Measurements from ENCODE around the gene CYB5D1.

CYB5D1 gene

DNA sequence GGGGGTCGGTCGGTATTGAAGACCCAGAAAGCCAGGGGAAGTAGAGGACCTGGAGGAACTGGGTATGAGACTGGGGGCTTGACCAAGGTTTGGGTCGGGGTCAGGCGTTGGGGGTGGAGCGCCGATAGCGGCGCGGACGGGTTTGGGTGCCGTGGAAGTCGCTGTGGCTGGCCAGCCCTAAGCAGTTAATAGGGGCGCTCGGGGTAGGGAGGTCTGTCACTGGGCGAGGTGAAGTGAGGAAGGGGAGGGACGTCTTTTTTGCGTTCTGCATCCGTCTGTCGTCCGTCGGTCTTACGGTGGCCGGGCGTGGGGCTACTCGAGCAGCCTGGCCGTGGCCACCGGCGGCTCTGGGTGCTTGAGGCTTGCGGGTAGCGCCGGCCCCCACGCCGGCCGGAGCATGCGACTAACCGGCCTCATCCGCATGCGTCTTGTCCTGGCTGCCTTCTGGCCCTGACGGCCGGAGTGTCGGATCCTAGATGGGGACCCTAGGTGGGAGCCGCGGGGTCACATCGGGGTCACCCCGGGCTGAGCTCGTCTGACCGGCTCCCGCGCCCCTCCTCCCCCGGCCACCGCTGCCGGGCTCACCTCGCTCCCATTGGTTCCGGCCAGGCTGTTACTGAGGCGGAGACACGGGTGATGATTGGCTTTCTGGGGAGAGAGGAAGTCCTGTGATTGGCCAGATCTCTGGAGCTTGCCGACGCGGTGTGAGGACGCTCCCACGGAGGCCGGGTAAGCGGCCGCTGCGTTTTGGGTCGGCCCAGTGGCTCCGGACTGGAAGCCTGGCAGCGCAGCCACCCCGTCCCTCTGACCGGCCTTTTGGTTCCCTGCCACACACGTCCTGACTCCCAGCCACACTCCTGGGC lies 13.3 kb upstream of the CYB5D1 start:
- H3K9ac ChIP-seq (ENCODE audit: low read depth, low read length) = peak overlapping the region; percentile 60
- no peaks in the 10 kb centered on the region for H3K9me3 ChIP-seq (ENCODE audit: insufficient read depth, low read length, severe bottlenecking)
- peaks cover 28% of the 10 kb centered on the region for H3K27me3 ChIP-seq (ENCODE audit: insufficient read depth, low read length, poor library complexity)
- peak; percentile 85 for DNase-seq
- peaks cover 52% of the 10 kb centered on the region for H3K4me1 ChIP-seq (ENCODE audit: insufficient read depth, low read length)
- H3K4me2 ChIP-seq (ENCODE audit: insufficient read depth, low read length) = peak overlapping the region; percentile 95
- TF ChIP-seq CTCF (IDR thresholded peaks at IDR 0.05; ENCODE audit: borderline replicate concordance, extremely low read depth, low read length, poor library complexity, severe bottlenecking) = no peak
- no peak for TF ChIP-seq EZH2 (IDR thresholded peaks at IDR 0.05; ENCODE audit: borderline replicate concordance, low read depth, low read length, severe bottlenecking)
- peak overlapping the region; percentile 71; the same call in 1 of the 2 replicates for H2AFZ ChIP-seq (ENCODE audit: low read depth, low read length)
- ATAC-seq (ENCODE audit: insufficient read depth, low read depth) = peak; percentile 81
- H3K4me3 ChIP-seq (ENCODE audit: low read depth in 1 of 2, low read length in 2 of 2) = peak overlapping the region; percentile 81 to 91; a peak in 3 of 4 replicates
- peaks cover 24% of the 10 kb centered on the region for H4K20me1 ChIP-seq (ENCODE audit: insufficient read depth, low read length)
- peaks cover 18% of the 10 kb centered on the region; the same call in 1 of the 2 replicates for H3K36me3 ChIP-seq (ENCODE audit: insufficient read depth, low read length)
- H3K79me2 ChIP-seq (ENCODE audit: insufficient read depth, low read length) = no peaks in the 10 kb centered on the region; the same call in 1 of the 2 replicates
- peak overlapping the region; percentile 45 for H3K27ac ChIP-seq (ENCODE audit: low read length)

DNA sequence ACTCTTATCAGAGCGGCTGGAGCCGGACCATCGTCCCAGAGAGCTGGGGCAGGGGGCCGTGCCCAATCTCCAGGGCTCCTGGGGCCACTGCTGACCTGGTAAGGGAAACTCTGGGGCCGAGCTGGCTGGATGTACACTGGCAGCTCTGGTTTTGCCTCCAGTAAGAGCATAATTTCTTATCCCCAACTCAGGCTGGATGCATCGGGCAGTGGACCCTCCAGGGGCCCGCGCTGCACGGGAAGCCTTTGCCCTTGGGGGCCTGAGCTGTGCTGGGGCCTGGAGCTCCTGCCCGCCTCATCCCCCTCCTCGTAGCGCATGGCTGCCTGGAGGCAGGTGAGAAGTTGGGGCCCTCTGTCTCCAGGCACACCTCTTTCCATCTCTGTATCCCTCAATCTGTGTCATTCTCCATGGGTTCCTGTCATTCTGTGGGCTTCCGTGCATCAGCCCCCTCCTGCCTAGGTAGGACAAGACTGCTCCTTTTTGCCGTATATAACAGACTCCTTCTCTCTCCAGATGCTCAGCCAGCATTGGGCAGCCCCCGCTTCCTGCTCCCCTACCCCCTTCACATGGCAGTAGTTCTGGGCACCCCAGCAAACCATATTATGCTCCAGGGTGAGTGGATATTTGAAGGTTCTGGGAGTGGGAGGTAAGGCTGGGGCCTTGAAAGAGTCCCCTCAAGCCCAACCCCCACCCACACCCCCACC lies 12.3 kb upstream of the CYB5D1 start:
- peaks cover 28% of the 10 kb centered on the region for H4K20me1 ChIP-seq (ENCODE audit: insufficient read depth, low read length)
- TF ChIP-seq EZH2 (IDR thresholded peaks at IDR 0.05; ENCODE audit: borderline replicate concordance, low read depth, low read length, severe bottlenecking) = no peak
- no peak for TF ChIP-seq CTCF (IDR thresholded peaks at IDR 0.05; ENCODE audit: borderline replicate concordance, extremely low read depth, low read length, poor library complexity, severe bottlenecking)
- H3K9me3 ChIP-seq (ENCODE audit: insufficient read depth, low read length, severe bottlenecking) = no peaks in the 10 kb centered on the region
- H3K79me2 ChIP-seq (ENCODE audit: insufficient read depth, low read length) = no peaks in the 10 kb centered on the region; the same call in 1 of the 2 replicates
- peak overlapping the region; percentile 60 for H3K9ac ChIP-seq (ENCODE audit: low read depth, low read length)
- 0 out of 2 replicates have a peak overlapping the region, but pooled peaks have one; percentile 19 for H3K27ac ChIP-seq (ENCODE audit: low read length)
- peak overlapping the region; percentile 95 for H3K4me2 ChIP-seq (ENCODE audit: insufficient read depth, low read length)
- H3K36me3 ChIP-seq (ENCODE audit: insufficient read depth, low read length) = peaks cover 24% of the 10 kb centered on the region; the same call in 1 of the 2 replicates
- ATAC-seq (ENCODE audit: insufficient read depth, low read depth) (no peak), DNase-seq (no peak)
- peak overlapping the region; percentile 71; the same call in 1 of the 2 replicates for H2AFZ ChIP-seq (ENCODE audit: low read depth, low read length)
- H3K4me1 ChIP-seq (ENCODE audit: insufficient read depth, low read length) = peaks cover 51% of the 10 kb centered on the region
- peaks cover 25% of the 10 kb centered on the region for H3K27me3 ChIP-seq (ENCODE audit: insufficient read depth, low read length, poor library complexity)
- H3K4me3 ChIP-seq (ENCODE audit: low read depth in 1 of 2, low read length in 2 of 2) = peak overlapping the region; percentile 81 to 91; a peak in 3 of 4 replicates

- no peak for ATAC-seq (ENCODE audit: insufficient read depth, low read depth)
- Histone ChIP-seq H3K9ac (ENCODE audit: low read depth, low read length) (no peak overlapping the region), H3K27ac (ENCODE audit: low read length) (no peak overlapping the region), H2AFZ (ENCODE audit: low read depth, low read length) (no peak overlapping the region), H3K9me3 (ENCODE audit: insufficient read depth, low read length, severe bottlenecking) (no peaks in the 10 kb centered on the region), H4K20me1 (ENCODE audit: insufficient read depth, low read length) (peaks cover 22% of the 10 kb centered on the region), H3K79me2 (ENCODE audit: insufficient read depth, low read length) (no peaks in the 10 kb centered on the region; the same call in 1 of the 2 replicates), H3K4me3 (ENCODE audit: low read depth in 1 of 2, low read length in 2 of 2) (no peak overlapping the region), H3K36me3 (ENCODE audit: insufficient read depth, low read length) (peaks cover 28% of the 10 kb centered on the region; the same call in 1 of the 2 replicates), H3K4me1 (ENCODE audit: insufficient read depth, low read length) (peaks cover 49% of the 10 kb centered on the region), H3K4me2 (ENCODE audit: insufficient read depth, low read length) (no peak overlapping the region), H3K27me3 (ENCODE audit: insufficient read depth, low read length, poor library complexity) (peaks cover 18% of the 10 kb centered on the region)
- TF ChIP-seq EZH2 (IDR thresholded peaks at IDR 0.05; ENCODE audit: borderline replicate concordance, low read depth, low read length, severe bottlenecking) = no peak
- TF ChIP-seq CTCF (IDR thresholded peaks at IDR 0.05; ENCODE audit: borderline replicate concordance, extremely low read depth, low read length, poor library complexity, severe bottlenecking) = no peak
- DNase-seq = no peak
Observed at GRCh38 chr17:7846063-7846735, 11.6 kb upstream of the CYB5D1 start.

Measured in DND-41 (cell line).